ENCODE data around the gene C2orf42. TPM values are rescaled to one million over a fixed set of nuclear protein-coding genes. Genes with fewer than 3 reads are reported as not detected.
A peak's percentile ranks its signal among the peaks of the same experiment; 100 is the strongest.
"Not testable (repeated sequence)": the region's sequence is repeated elsewhere in the genome, so short reads cannot be mapped to it uniquely, and the experiment has no call there.

C2orf42 gene
- total RNA-seq, 6 experiments from 2014 or later = 10.9 to 22.5 (median 16.7) TPM

GRCh38 chr2:70188460-70188859 is 2.4 kb downstream of the C2orf42 start:
- 32% methylated on average over 5 of the region's 5 CpGs for WGBS (ENCODE audit: insufficient coverage, low coverage, low lambda C conversion rate, missing lambda C conversion rate)
- Histone ChIP-seq H3K4me3 (peak overlapping the region in 2 of 3 donors; percentile 10 to 23), H3K36me3 (no peaks in the 10 kb centered on the region), H3K27ac (peak overlapping the region; percentile 81 to 95 (median 82)), H3K9me3 (no peaks in the 10 kb centered on the region), H3K27me3 (no peaks in the 10 kb centered on the region), H3K4me1 (peaks cover 0 to 14% (median 3%) of the 10 kb centered on the region in 4 donors)
- peak; percentile 2 to 50 (median 24) for ATAC-seq
- TF ChIP-seq, protein P1, sequence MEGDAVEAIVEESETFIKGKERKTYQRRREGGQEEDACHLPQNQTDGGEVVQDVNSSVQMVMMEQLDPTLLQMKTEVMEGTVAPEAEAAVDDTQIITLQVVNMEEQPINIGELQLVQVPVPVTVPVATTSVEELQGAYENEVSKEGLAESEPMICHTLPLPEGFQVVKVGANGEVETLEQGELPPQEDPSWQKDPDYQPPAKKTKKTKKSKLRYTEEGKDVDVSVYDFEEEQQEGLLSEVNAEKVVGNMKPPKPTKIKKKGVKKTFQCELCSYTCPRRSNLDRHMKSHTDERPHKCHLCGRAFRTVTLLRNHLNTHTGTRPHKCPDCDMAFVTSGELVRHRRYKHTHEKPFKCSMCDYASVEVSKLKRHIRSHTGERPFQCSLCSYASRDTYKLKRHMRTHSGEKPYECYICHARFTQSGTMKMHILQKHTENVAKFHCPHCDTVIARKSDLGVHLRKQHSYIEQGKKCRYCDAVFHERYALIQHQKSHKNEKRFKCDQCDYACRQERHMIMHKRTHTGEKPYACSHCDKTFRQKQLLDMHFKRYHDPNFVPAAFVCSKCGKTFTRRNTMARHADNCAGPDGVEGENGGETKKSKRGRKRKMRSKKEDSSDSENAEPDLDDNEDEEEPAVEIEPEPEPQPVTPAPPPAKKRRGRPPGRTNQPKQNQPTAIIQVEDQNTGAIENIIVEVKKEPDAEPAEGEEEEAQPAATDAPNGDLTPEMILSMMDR (IDR thresholded peaks at IDR 0.05) = no peak
- TF ChIP-seq POLR2A (IDR thresholded peaks at IDR 0.05) = peak; percentile 12
- no peak for DNase-seq
- intact Hi-C loops (cut with DNase I) = no loop called here

DNA sequence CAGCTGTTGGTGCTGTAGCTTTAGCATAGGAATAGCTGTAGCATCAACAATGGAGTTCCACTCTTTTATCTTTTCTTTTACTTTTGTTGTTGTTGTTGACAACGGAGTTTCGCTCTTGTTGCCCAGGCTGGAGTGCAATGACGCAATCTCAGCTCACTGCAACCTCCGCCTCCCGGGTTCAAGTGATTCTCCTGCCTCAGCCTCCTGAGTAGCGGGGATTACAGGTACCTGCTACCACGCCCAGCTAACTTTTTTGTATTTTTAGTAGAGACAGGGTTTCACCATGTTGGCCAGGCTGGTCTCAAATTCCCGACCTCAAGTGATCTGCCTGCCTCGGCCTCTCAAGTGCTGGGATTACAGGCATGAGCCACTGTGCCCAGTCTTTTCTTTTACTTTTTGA is 3.6 kb downstream of the C2orf42 start:
- H3K9me3 ChIP-seq; H3K27me3 ChIP-seq; H3K4me3 ChIP-seq; ATAC-seq; intact Hi-C loops (cut with DNase I); H3K36me3 ChIP-seq; DNase-seq: not testable (repeated sequence)
- Histone ChIP-seq H3K27ac (peak overlapping the region in 2 of 3 donors; percentile 81 to 95), H3K4me1 (peaks cover 0 to 14% (median 3%) of the 10 kb centered on the region in 4 donors)
- 70% methylated on average over 8 of the region's 9 CpGs for WGBS (ENCODE audit: insufficient coverage, low coverage, low lambda C conversion rate, missing lambda C conversion rate)

DNA sequence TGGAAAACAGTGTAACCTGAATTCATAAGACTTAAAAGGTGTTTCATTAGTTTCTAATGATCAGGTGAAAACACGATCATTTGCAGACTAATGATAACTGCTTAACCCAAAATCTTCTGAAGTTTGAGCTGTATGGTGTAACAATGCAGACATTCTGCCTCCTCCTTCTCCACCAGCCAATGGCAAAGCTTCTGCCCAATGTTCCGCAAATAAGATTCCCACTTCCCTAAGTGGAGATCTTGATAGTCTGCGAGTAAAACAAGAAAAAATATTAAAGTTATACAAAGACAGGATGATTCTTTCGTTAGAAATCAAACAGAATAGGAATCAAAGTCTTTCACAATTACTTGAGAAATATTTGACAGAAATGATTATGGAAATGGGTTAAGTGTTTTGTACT is 8.1 kb downstream of the C2orf42 start:
- Histone ChIP-seq H3K4me1 (peaks cover 0 to 3% (median 0%) of the 10 kb centered on the region in 4 donors), H3K27ac (no peak overlapping the region), H3K9me3 (no peaks in the 10 kb centered on the region), H3K27me3 (no peaks in the 10 kb centered on the region), H3K36me3 (peaks cover 3 to 25% (median 8%) of the 10 kb centered on the region in 4 donors), H3K4me3 (no peak overlapping the region)
- no peak for ATAC-seq
- intact Hi-C loops (cut with DNase I) = no loop called here
- no peak for TF ChIP-seq POLR2A (IDR thresholded peaks at IDR 0.05)
- TF ChIP-seq, protein P1 (IDR thresholded peaks at IDR 0.05) = no peak
- DNase-seq = no peak
- 69% methylated on average over 4 of the region's 4 CpGs for WGBS (ENCODE audit: insufficient coverage, low coverage, low lambda C conversion rate, missing lambda C conversion rate)

DNA sequence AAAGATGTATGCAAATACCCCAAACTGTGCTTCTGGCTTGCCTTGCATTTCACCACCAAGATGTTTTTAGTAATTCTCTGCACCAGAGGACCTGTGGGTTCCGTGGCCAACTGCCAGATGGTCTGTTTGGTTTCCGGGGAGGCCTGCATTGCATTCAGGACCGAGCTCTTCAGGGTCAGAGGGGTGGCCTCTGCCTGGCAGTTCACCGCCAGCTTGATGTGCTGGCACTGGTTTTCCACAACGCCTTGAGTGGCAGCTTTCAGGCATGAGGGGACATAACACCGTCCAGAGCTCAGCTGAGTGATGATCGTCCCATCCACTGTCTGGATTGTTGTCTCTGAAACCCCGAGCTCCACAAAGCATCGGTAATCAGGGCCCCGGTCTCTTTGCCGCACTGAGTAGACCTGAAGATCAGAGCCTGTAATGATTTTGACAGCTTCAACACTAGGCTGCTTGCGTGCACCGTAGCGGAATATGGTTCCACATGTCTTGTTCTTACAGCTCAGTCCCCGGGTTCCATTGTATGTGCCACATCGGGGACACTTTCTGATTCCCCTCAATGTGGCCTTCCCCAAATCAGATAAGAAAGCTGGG is 9.4 kb downstream of the C2orf42 start:
- DNase-seq (no peak), ATAC-seq (peak in 3 of 4 donors; percentile 33 to 39 (median 35))
- Histone ChIP-seq H3K9me3 (no peaks in the 10 kb centered on the region), H3K4me1 (no peaks in the 10 kb centered on the region), H3K27me3 (no peaks in the 10 kb centered on the region), H3K4me3 (no peak overlapping the region), H3K27ac (no peak overlapping the region), H3K36me3 (peaks cover 3 to 32% (median 12%) of the 10 kb centered on the region in 4 donors)
- intact Hi-C loops (cut with DNase I) = no loop called here
- 39% methylated on average over 4 of the region's 16 CpGs for WGBS (ENCODE audit: insufficient coverage, low coverage, low lambda C conversion rate, missing lambda C conversion rate)
- TF ChIP-seq, protein P1 (IDR thresholded peaks at IDR 0.05) = no peak
- no peak for TF ChIP-seq POLR2A (IDR thresholded peaks at IDR 0.05)

DNA sequence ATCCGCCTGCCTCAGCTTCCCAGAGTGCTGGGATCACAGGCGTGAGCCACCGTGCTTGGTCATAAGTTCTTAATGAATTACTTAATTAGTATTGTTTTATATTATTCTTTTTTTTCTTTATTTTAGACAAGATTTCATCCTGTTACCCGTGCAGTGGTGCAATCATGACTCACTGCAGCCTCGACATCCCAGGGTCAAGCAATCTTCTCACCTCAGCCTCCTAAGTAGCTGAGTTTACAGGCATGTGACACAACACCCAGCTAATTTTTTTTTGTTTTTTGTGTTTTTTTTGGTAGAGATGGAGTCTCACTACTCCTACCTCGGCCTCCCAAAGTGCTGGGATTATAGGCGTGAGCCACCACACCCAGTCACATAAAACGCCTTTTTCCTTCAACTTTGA is 17.3 kb downstream of the C2orf42 start:
- no peak for DNase-seq
- Histone ChIP-seq H3K4me3 (no peak overlapping the region), H3K4me1 (no peaks in the 10 kb centered on the region), H3K36me3 (peaks cover 0 to 72% (median 29%) of the 10 kb centered on the region in 4 donors), H3K27me3 (no peaks in the 10 kb centered on the region), H3K9me3 (no peaks in the 10 kb centered on the region), H3K27ac (no peak overlapping the region)
- intact Hi-C loops (cut with DNase I) = no loop called here
- no peak for ATAC-seq
- TF ChIP-seq, protein P1 (IDR thresholded peaks at IDR 0.05) = no peak
- TF ChIP-seq POLR2A (IDR thresholded peaks at IDR 0.05) = no peak
- 90% methylated on average over 7 of the region's 8 CpGs for WGBS (ENCODE audit: insufficient coverage, low coverage, low lambda C conversion rate, missing lambda C conversion rate)

DNA sequence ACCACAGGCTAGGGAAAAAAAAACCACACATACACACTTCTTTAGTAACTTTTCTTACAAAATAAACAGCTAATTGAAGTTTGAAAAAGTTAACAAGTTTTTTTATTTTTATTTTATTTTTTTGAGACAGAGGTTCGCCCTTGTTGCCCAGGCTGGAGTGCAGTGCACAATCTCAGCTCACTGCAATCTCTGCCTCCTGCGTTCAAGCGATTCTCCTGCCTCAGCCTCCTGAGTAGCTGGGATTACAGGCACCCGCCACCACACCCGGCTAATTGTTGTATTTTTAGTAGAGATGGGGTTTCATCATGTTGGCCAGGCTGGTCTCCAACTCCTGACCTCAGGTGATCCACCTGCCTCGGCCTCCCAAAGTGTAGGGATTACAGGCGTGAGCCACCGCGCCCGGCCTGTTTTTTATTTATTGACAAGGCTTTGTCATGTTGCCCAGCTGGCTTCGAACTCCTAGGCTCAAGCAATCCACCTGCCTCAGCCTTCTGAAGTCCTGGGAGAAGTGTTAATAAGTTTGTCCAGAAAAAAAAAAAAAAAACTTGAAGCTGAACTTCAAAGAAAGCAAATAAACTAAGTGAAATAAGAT is 21.1 kb downstream of the C2orf42 start:
- H3K27me3 ChIP-seq; intact Hi-C loops (cut with DNase I); H3K4me1 ChIP-seq; H3K9me3 ChIP-seq; H3K4me3 ChIP-seq; ATAC-seq; DNase-seq; H3K27ac ChIP-seq: not testable (repeated sequence)
- peaks cover 0 to 65% (median 18%) of the 10 kb centered on the region in 4 donors for H3K36me3 ChIP-seq
- WGBS (ENCODE audit: insufficient coverage, low coverage, low lambda C conversion rate, missing lambda C conversion rate) = 94% methylated on average over 11 of the region's 11 CpGs

Data from right lobe of liver (tissue), 6 donors.